SK-N-SH treated with all-trans-retinoic acid at 6 μM for 48 hours (cell line): Measurements from ENCODE around the gene PTGS1.

Experiments used
- ARNTL ChIP-seq: fragments of 450-650 bp; formaldehyde crosslinking; IDR thresholded peaks from 2 replicates; pipeline ENCODE4 v1.5.0; 2020; ENCODE audit warnings: low read depth, mild to moderate bottlenecking, moderate library complexity, borderline replicate concordance
- CREB5 ChIP-seq: fragments of 250-450 bp; sonication (Bioruptor Pico); IDR thresholded peaks from 2 replicates; pipeline ENCODE4 v1.5.1; 2020; ENCODE audit warnings: low read depth, mild to moderate bottlenecking, moderate library complexity
- CSDC2 ChIP-seq: fragments of 250-450 bp; sonication (Bioruptor Pico); IDR thresholded peaks from 2 replicates; pipeline ENCODE4 v1.5.0; 2020; ENCODE audit warnings: mild to moderate bottlenecking, moderate library complexity
- CSRNP3 ChIP-seq: fragments of 250-450 bp; sonication (Bioruptor Pico); IDR thresholded peaks from 2 replicates; pipeline ENCODE4 v1.5.1; 2021; ENCODE audit warnings: mild to moderate bottlenecking, moderate library complexity
- GLIS3 ChIP-seq: fragments of 250-450 bp; sonication (Bioruptor Pico); IDR thresholded peaks from 2 replicates; pipeline ENCODE4 v1.5.0; 2020; ENCODE audit warnings: mild to moderate bottlenecking, moderate library complexity
- PATZ1 ChIP-seq: fragments of 250-450 bp; sonication (Bioruptor Pico); IDR thresholded peaks from 2 replicates; pipeline ENCODE4 v1.8.0; 2020; ENCODE audit warnings: mild to moderate bottlenecking, moderate library complexity, borderline replicate concordance
- ZFP30 ChIP-seq: fragments of 450-650 bp; formaldehyde crosslinking; IDR thresholded peaks from 2 replicates; pipeline ENCODE4 v1.5.0; 2022; ENCODE audit warnings: mild to moderate bottlenecking, moderate library complexity
- ZNF565 ChIP-seq: fragments of 450-650 bp; formaldehyde crosslinking; conservative IDR thresholded peaks from 2 replicates; pipeline ENCODE4 v1.5.0; 2020; ENCODE audit warnings: low read depth, mild to moderate bottlenecking, moderate library complexity
- ZNF8 ChIP-seq: fragments of 450-650 bp; formaldehyde crosslinking; IDR thresholded peaks from 2 replicates; pipeline ENCODE4 v1.5.0; 2020; ENCODE audit warnings: mild to moderate bottlenecking, moderate library complexity

GRCh38 chr9:122425087-122425486 lies 54.3 kb downstream of the PTGS1 start:
- TF ChIP-seq PATZ1: no peak
- no peak for TF ChIP-seq ZNF565 (CRISPR knock-in tag)
- TF ChIP-seq CSDC2 (CRISPR knock-in tag): no peak
- TF ChIP-seq ARNTL (CRISPR knock-in tag): no peak
- no peak for TF ChIP-seq ZFP30
- TF ChIP-seq ZNF8 (CRISPR knock-in tag): no peak
- no peak for TF ChIP-seq GLIS3 (CRISPR knock-in tag)
- TF ChIP-seq CSRNP3 (CRISPR knock-in tag): no peak
- no peak for TF ChIP-seq CREB5 (CRISPR knock-in tag)
